Breast epithelium (tissue), 3 donors: ENCODE results near the gene BRPF3.

Experiments
- CTCF ChIP-seq, 3 donors: fragments of 450-650 bp; IDR thresholded peaks; one replicate each; pipeline ENCODE4 v1.5.1; 2016 to 2017; ENCODE audit warnings: antibody characterized with exemption in 3 of 3, mild to moderate bottlenecking in 3 of 3, moderate library complexity in 3 of 3
- POLR2A ChIP-seq: fragments of 450-650 bp; IDR thresholded peaks from one replicate; pipeline ENCODE4 v1.6.1; 2016; ENCODE audit warnings: antibody characterized with exemption, mild to moderate bottlenecking, moderate library complexity

- TF ChIP-seq POLR2A (no peak), CTCF (IDR thresholded peaks at IDR 0.05) (no peak)
Measured at GRCh38 chr6:36280983-36281382, 84.4 kb downstream of the BRPF3 start.
